ENCODE data around the gene SYS1.

SYS1 gene

DNA sequence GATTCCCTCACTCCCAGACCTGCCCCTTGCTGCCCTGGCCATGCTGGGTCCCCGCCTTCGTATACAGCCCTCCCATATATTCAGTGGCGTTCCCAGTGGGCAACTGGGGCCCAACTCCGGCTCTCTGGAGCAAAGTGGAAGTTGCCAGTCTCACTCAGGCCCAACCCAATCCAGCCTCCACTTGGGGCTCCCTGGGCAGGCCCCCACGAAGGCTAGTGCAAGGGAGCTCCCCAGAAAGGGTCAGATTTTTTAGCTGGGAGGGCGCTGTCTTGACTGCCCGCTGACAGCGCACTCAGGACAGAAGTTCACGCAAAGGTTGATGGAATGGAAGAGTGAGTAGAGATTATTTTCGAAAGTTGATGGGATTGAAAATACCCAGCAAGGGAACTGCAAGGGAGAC, 9.3 kb downstream of the SYS1 start:
- H3K36me3 Mint-ChIP-seq (ENCODE audit: low read depth): peaks cover 40% of the 10 kb centered on the region
- peaks cover 43% of the 10 kb centered on the region for H3K4me1 Mint-ChIP-seq (ENCODE audit: low read depth)
- intact Hi-C loops (cut with micrococcal nuclease): loop anchor here (5.0 kb wide), 1 partner anchor 35 kb away; the partner anchor contains the start of gene DBNDD2
- H3K9me3 Mint-ChIP-seq: no peaks in the 10 kb centered on the region
- H3K27ac Mint-ChIP-seq: peak overlapping the region; percentile 3
- peaks cover 8% of the 10 kb centered on the region for H3K27me3 Mint-ChIP-seq
- peak overlapping the region; percentile 27 for H3K4me3 Mint-ChIP-seq

DNA sequence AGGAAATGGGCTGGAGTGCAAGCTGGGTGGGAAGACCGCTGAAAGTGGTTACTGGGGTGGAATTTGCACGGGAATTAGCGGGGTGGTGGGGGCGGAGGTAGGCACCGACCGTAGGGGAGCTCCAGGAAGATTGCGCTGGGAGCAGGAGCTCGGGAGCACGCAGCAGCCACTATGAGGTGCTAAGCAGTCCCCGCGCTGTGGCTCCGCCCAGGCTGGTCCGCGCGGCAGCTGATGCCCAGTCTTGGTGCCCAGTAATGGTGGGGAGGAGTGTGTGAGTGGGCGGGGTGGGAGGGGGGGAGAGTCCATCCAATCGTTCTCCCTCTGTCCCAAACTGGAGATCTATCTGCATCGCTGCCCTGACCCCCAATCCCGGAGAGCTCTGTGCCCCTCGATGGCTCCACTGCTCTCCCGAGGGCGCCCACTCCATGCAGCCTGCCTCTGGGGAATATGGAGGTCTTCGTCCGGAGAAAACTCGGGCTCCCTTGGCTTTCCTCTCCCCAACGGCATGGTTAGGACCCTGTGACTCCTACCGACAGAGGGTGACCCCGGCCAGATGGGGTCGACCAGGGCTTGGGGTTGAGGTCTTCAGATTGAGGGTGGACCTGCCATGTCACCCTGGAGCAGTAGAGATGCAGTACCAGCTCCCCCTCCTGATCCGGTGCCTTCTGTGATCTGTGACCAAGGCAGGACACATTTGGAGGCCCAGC, 9.8 kb downstream of the SYS1 start:
- peak overlapping the region; percentile 70 for H3K27ac Mint-ChIP-seq
- intact Hi-C loops (cut with micrococcal nuclease): loop anchor here (5.0 kb wide), 1 partner anchor 35 kb away; the partner anchor contains the start of gene DBNDD2
- peaks cover 8% of the 10 kb centered on the region for H3K27me3 Mint-ChIP-seq
- H3K4me3 Mint-ChIP-seq: peak overlapping the region; percentile 68
- peaks cover 38% of the 10 kb centered on the region for H3K4me1 Mint-ChIP-seq (ENCODE audit: low read depth)
- H3K36me3 Mint-ChIP-seq (ENCODE audit: low read depth): peaks cover 35% of the 10 kb centered on the region
- no peaks in the 10 kb centered on the region for H3K9me3 Mint-ChIP-seq

DNA sequence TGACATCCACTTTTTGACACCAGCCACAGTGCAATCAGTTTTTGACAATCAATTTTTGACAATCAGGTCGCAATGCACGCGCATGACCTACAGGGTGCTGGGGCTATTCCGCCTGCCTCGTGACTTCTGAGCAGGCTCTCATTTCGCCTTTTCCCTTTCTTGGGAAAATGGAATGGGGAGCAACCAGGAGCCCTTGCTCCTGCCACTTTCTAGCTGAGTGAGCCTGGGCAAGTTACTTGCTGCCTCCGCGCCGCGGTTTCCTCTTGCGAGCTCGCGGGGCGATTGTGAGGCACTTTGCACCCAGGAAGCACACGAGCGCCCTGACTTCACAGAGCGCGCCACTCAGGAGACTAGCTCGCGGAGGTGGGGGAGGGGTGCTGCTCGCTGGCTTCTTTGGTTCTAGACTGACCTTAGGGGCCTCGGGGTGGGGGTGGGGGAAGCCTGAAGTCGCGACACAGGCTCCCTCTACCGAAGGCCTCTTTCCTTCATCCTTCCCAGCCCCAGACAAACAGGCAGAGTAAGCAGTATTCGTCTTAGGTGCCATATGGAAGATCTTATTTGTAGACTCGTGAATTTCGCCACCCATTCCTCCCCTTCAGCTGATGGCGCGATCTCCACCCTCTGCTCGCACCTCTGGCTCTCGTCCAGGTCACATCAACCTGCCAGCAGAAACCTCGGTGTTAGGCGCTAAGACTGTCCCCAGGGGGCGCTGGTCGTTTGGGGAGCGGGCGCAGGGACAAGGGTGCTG, 10.6 kb downstream of the SYS1 start:
- peaks cover 28% of the 10 kb centered on the region for H3K36me3 Mint-ChIP-seq (ENCODE audit: low read depth)

DNA sequence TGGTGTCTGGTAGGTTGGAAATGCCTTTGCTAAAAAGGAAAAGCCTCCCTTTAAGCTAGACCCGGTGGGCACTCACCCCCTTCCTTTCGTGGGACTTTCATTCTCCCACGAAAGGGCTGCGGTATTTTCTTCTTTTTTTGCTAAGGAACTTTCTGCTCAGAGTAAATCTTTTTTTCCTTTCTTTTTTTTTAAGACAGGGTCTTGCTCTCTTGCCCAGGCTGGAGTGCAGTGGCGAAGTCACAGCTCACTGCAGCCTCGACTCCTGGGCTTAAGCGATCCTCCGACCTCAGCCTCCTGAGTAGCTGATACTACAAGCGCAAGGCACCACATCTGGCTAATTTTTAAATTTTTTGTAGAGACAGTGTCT, 11.1 kb downstream of the SYS1 start:
- peaks cover 8% of the 10 kb centered on the region for H3K27me3 Mint-ChIP-seq
- intact Hi-C loops (cut with micrococcal nuclease): loop anchor here (1.0 to 5.0 kb wide), 2 partner anchors 33 to 63 kb away; partner anchors contain the start of gene DBNDD2
- H3K9me3 Mint-ChIP-seq: no peaks in the 10 kb centered on the region
- H3K4me1 Mint-ChIP-seq (ENCODE audit: low read depth): peaks cover 25% of the 10 kb centered on the region
- H3K4me3 Mint-ChIP-seq: no peak overlapping the region
- H3K27ac Mint-ChIP-seq: no peak overlapping the region
- H3K36me3 Mint-ChIP-seq (ENCODE audit: low read depth): peaks cover 24% of the 10 kb centered on the region

More for the DNA sequence above, 10.6 kb downstream of the SYS1 start:
- Mint-ChIP-seq H3K4me1 (ENCODE audit: low read depth) (peaks cover 31% of the 10 kb centered on the region), H3K27ac (peak overlapping the region; percentile 70), H3K4me3 (peak overlapping the region; percentile 68), H3K27me3 (peaks cover 8% of the 10 kb centered on the region), H3K9me3 (no peaks in the 10 kb centered on the region)
- intact Hi-C loops (cut with micrococcal nuclease): loop anchor here (1.0 to 5.0 kb wide), 2 partner anchors 34 to 64 kb away; partner anchors contain the start of gene DBNDD2

DNA sequence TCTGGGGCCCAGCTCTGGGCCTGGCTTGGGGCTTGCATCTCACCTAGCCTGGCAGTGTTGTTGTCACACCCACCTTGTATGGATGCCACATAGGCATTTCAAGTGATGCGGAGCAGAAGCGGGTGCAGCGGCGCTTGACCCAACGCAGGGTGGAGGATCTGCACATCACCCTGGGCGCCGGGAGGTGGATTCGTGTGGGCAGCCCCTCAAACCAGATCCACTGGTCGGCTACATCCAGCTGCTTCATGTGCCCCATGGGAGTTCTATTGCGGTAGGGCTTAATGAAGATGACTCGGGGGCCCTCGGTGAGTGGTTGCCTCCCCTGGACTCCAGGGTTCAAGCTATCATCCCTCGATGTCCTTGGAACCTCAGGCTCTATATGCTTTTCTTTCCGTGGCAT, 12.0 kb downstream of the SYS1 start:
- Mint-ChIP-seq H3K4me3 (no peak overlapping the region), H3K27me3 (peaks cover 8% of the 10 kb centered on the region), H3K36me3 (ENCODE audit: low read depth) (peaks cover 24% of the 10 kb centered on the region), H3K27ac (no peak overlapping the region), H3K4me1 (ENCODE audit: low read depth) (peaks cover 24% of the 10 kb centered on the region), H3K9me3 (no peaks in the 10 kb centered on the region)
- intact Hi-C loops (cut with micrococcal nuclease): loop anchor here (1.0 to 5.0 kb wide), 2 partner anchors 32 to 62 kb away; partner anchors contain the start of gene DBNDD2

DNA sequence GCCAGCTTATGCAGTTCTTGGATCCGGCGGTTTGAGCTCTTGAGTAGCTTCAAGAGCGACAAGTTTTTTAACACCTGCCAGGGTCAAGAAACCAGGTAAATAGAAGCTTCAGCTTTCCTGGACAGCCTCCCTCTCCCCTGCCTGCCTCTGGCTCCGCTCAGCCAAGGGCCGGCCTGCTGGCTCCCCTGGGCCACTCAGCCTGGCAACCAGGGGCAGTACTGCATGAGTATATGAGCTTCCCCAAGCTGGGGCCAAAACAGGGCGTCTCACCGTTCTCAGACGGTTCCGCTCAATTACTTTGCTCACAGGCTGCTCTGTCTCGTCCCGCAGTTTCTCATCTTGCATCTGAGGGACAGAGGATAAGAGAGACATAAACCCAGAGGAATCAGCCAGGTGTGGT, 14.3 kb downstream of the SYS1 start:
- Mint-ChIP-seq H3K27ac (no peak overlapping the region), H3K4me1 (ENCODE audit: low read depth) (peaks cover 23% of the 10 kb centered on the region), H3K36me3 (ENCODE audit: low read depth) (peaks cover 13% of the 10 kb centered on the region), H3K27me3 (peaks cover 4% of the 10 kb centered on the region), H3K4me3 (no peak overlapping the region), H3K9me3 (no peaks in the 10 kb centered on the region)
- intact Hi-C loops (cut with micrococcal nuclease): no loop called here

DNA sequence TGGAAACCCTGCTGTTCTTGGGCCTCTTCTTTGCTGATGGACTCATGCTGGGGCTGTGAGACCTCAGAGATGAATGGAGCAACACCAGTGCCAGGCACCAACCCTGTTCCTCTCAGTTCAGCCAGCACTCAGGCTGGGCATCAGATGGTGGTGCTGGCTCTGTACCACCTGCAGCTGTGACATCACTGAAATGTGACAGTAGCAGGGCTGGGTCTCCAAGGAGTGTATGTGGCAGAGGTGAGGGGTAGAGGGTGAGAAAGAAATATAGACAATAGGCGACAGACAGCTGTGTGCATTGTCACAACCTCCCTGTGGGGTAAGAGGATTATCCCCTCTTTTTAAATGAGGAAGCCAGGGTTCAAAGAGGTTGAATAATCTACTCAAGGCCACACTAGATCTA, 15.2 kb downstream of the SYS1 start, which contains the start of gene TP53TG5:
TP53TG5 (minus strand) TSS at position 135 of the 400 bp plus-strand sequence; CDS start at position 46, 89 bp downstream.
- no peak within 1 kb of the TSS for H3K27ac Mint-ChIP-seq
- no peak within 1 kb of the TSS for H3K4me3 Mint-ChIP-seq
- H3K27me3 Mint-ChIP-seq: no peaks in the 10 kb centered on the region
- H3K4me1 Mint-ChIP-seq (ENCODE audit: low read depth): peaks cover 14% of the 10 kb centered on the region
- peaks cover 12% of the 10 kb centered on the region for H3K36me3 Mint-ChIP-seq (ENCODE audit: low read depth)
- intact Hi-C loops (cut with micrococcal nuclease): no loop called here
- H3K9me3 Mint-ChIP-seq: no peaks in the 10 kb centered on the region

DNA sequence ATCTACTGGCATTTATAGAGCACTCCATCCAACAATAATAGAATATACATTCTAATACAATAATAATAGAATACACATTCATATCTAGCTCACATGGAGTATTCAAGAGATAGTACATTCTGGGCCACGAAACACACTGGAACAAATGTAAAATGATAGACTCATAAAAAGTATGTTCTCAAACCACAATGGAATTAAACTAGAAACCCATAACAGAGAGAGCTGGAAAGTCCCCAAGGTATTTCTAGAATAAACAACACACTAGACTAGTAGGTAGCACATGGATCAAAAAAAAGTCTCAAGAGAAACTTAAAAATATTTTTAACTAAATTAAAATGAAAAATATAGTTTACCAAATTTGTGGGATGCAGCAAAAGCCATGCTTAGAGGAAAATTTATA, 24.3 kb downstream of the SYS1 start:
- H3K9me3 Mint-ChIP-seq: no peaks in the 10 kb centered on the region
- H3K4me1 Mint-ChIP-seq (ENCODE audit: low read depth): peaks cover 5% of the 10 kb centered on the region
- H3K27ac Mint-ChIP-seq: no peak overlapping the region
- no peaks in the 10 kb centered on the region for H3K36me3 Mint-ChIP-seq (ENCODE audit: low read depth)
- H3K4me3 Mint-ChIP-seq: no peak overlapping the region
- H3K27me3 Mint-ChIP-seq: peaks cover 5% of the 10 kb centered on the region
- intact Hi-C loops (cut with micrococcal nuclease): no loop called here

DNA sequence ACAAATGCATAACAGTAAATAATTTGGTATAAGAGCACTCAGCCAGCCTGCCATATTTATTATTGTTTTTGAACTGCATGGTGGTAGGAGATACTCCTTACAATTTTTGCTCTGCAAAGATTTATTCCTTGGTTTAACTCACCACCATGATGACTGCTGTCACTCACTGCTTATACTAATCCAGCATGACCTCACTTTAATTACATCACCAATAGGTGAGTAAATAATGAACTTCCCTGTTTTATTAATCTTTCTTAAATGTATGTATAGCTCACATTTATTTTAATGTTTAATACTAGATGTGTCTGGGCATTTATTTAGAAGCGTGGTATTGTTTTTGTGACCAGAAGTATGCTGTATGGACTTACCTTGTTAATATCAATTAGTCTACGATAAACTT, 28.0 kb downstream of the SYS1 start:
- Mint-ChIP-seq H3K27ac (no peak overlapping the region), H3K9me3 (no peaks in the 10 kb centered on the region), H3K27me3 (peaks cover 4% of the 10 kb centered on the region), H3K4me1 (ENCODE audit: low read depth) (peaks cover 5% of the 10 kb centered on the region), H3K36me3 (ENCODE audit: low read depth) (peaks cover 5% of the 10 kb centered on the region), H3K4me3 (no peak overlapping the region)
- intact Hi-C loops (cut with micrococcal nuclease): no loop called here

DNA sequence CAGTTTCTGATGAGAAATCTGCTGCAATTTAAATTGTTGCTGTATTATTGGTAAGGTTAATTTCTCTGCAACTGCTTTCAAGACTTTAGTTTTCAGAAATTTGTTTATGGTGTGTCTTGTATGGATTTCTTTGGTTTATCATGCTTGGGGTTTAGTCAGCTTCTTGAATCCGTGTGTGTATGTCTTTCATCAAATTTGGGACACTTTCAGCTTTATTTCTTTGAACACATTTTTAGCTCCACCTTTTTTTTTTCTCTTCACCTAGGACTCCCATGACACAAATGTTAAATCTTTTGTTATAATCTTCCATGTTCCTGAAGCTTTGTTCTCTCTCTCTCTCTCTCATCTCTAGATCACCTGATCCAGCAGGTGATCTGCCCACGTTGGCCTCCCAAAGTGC, 28.6 kb downstream of the SYS1 start:
- H3K36me3 Mint-ChIP-seq (ENCODE audit: low read depth): peaks cover 7% of the 10 kb centered on the region
- peaks cover 5% of the 10 kb centered on the region for H3K4me1 Mint-ChIP-seq (ENCODE audit: low read depth)
- no peak overlapping the region for H3K27ac Mint-ChIP-seq
- intact Hi-C loops (cut with micrococcal nuclease): no loop called here
- H3K27me3 Mint-ChIP-seq: peaks cover 4% of the 10 kb centered on the region
- H3K4me3 Mint-ChIP-seq: no peak overlapping the region
- H3K9me3 Mint-ChIP-seq: no peaks in the 10 kb centered on the region

DNA sequence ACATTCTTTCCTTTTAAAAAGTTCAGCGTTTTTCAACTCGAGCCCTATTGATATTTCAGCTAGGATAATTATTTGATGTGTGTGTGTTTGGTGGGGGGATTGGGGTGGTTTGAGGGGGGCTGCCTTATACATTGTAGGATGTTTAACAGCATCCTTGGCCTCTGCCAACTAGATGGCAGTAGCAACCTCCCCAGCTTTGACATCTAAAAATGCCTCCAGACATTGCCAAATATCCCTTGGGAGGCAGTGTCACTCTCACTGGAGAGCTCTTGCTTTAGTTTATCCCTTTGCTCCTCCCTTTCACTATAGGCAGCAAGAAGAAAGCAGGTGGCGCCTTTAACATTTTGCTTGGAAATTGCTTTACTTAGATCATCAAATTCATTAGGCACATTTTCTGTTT, 29.8 kb downstream of the SYS1 start:
- Mint-ChIP-seq H3K4me3 (no peak overlapping the region), H3K27me3 (peaks cover 4% of the 10 kb centered on the region), H3K9me3 (no peaks in the 10 kb centered on the region), H3K4me1 (ENCODE audit: low read depth) (peaks cover 5% of the 10 kb centered on the region), H3K27ac (no peak overlapping the region), H3K36me3 (ENCODE audit: low read depth) (peaks cover 7% of the 10 kb centered on the region)
- intact Hi-C loops (cut with micrococcal nuclease): no loop called here

DNA sequence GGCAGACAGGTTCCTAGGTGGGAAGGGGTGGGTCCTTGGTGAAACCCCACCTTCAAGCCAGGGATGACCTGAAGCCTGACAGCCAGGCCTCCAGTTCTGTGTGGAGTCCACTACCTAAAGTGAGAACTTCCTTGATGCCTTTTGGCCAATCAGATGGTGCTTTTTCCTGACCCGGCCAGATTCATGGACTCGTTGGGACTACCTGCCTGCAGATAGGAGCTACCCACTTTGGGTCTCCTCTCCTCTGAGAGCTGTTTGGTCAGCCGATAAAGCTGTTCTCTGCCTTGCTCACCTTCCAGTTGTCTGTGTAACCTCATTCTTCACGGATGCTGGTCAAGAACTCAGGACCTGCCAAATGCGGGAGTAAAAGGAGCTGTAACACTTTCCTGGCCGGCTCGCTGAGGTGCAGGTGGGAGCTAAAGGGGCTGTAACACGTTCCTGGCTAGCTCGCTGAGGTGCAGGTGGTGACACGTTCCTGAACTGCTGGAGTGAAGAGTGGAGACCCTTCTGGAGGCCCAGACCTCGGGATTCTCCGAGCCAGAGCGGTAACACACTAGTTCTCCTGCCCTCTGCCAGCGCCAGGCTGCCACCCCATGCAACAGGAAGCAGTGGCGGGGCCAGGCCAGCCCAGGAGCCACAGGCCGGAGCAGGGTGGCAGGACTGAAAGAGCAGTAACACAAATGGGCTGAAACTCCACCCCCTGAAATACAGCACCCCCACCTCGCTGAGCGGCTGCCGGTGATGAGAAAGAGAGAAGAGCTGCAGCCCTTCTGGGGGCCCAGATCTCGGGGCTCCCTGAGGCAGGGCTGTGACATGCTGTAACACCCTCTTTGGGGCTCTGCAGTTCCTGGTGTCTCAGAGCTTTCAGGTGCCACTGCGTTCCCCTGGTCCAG, 31.5 kb downstream of the SYS1 start:
- Mint-ChIP-seq H3K27ac (no peak overlapping the region), H3K27me3 (peaks cover 4% of the 10 kb centered on the region), H3K9me3 (peaks cover 8% of the 10 kb centered on the region), H3K36me3 (ENCODE audit: low read depth) (peaks cover 10% of the 10 kb centered on the region), H3K4me3 (no peak overlapping the region), H3K4me1 (ENCODE audit: low read depth) (peaks cover 5% of the 10 kb centered on the region)
- intact Hi-C loops (cut with micrococcal nuclease): no loop called here

DNA sequence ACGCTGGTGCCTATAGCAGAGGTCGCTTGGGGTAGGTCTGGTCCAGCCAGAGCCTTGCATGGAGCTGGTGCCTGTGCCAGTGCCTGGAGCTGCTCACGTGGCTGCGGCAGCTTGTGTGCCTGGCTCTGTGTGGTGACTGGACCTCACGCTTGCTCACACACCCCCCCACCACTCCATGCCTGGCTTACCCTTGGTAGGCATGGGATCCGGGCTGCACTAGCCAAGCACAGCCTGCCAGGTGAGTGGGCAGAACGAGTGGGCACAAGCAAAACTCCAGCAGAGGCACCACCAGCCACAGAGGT, 32.1 kb downstream of the SYS1 start:
- H3K4me3 Mint-ChIP-seq: no peak overlapping the region
- H3K4me1 Mint-ChIP-seq (ENCODE audit: low read depth): peaks cover 4% of the 10 kb centered on the region
- intact Hi-C loops (cut with micrococcal nuclease): no loop called here
- peaks cover 2% of the 10 kb centered on the region for H3K27me3 Mint-ChIP-seq
- peaks cover 14% of the 10 kb centered on the region for H3K9me3 Mint-ChIP-seq
- H3K36me3 Mint-ChIP-seq (ENCODE audit: low read depth): peaks cover 16% of the 10 kb centered on the region
- H3K27ac Mint-ChIP-seq: no peak overlapping the region
